COLO829 (cell line): ENCODE measurements around the gene DTNBP1.

Source experiments
- DNase-seq: peaks from one replicate; pipeline ENCODE4 v3.0.0; 2012; ENCODE audit warnings: low spot score

DTNBP1 gene

GRCh38 chr6:15623276-15624116, 39.3 kb downstream of the DTNBP1 start:
- DNase-seq, result peak; percentile 50

- no peak for DNase-seq
Measured at GRCh38 chr6:15622045-15622740, 40.6 kb downstream of the DTNBP1 start.

GRCh38 chr6:15621203-15622044, 41.4 kb downstream of the DTNBP1 start:
- DNase-seq, result no peak

- DNase-seq, result no peak
Measured at GRCh38 chr6:15620611-15621010, 42.2 kb downstream of the DTNBP1 start.

GRCh38 chr6:15619330-15619729, 43.5 kb downstream of the DTNBP1 start:
- DNase-seq, result no peak

GRCh38 chr6:15618685-15619084, 44.1 kb downstream of the DTNBP1 start:
- DNase-seq, result no peak

DNA sequence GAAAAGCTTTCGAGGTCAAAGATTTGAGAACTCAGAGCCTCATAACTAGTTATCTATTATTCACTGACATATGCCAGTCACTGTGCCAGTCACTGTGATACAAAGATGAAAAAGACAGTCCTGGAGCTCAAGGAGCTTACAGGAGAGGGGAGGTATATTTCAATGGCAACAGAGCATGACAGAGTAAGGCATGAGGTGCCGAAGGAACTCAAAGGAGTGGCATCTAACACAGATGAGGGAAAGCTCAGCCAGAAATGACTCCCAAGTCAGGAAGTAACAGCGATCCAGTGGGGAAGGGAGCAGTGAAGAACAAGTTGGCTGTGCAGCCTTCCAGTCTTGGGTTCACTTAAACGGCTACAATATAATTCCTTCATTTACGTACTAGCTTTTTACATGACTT, 46.6 kb downstream of the DTNBP1 start:
- DNase-seq, result no peak

- no peak for DNase-seq
Measured at GRCh38 chr6:15615802-15616201, 47.0 kb downstream of the DTNBP1 start.

- DNase-seq, result no peak
Measured at GRCh38 chr6:15614277-15614676, 48.6 kb downstream of the DTNBP1 start.

- peak; percentile 82 for DNase-seq
Measured at GRCh38 chr6:15608396-15608795, 54.4 kb downstream of the DTNBP1 start.

- DNase-seq, result no peak
Measured at GRCh38 chr6:15607603-15608002, 55.2 kb downstream of the DTNBP1 start.

GRCh38 chr6:15606347-15606746, 56.5 kb downstream of the DTNBP1 start:
- no peak for DNase-seq

DNA sequence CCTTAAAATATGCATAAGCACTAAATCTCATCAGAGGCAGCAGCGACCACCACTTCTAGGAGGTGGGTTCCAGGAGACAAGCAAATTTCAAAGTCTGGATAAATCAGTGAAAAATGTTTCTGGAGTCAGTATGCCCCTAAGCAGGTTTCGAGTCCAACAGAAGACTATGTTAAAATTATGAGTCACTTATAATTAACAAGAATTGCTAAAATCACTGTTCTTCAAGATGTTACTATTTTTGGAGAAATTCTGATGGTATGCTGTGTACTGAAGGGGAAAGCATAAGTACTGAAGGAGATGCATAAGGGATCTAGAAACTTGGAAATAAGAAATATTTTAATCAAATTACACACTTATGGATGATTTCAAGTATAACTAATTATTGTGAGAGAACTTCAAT, 58.0 kb downstream of the DTNBP1 start:
- DNase-seq, result no peak

DNA sequence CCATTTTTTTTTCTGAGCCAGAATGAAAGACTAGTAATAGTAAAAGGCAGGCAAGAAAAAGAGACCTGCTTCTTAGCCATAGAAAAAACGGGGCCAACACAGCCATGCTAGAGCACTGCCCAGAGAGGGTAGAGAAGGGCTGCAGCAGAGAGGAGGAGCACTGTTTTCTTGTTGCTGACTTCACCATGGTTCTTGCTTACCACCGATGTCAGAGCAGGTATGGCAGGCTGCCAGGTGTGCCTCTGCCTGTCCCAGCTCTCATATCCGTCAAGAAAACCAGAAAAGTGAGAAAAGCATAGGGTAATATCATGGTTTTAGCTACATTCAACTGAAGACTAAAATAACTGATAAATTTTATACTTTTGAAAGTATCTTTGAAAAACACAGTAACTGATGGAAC, 60.7 kb downstream of the DTNBP1 start:
- DNase-seq, result no peak

- DNase-seq, result peak; percentile 83
Measured at GRCh38 chr6:15598273-15598798, 64.5 kb downstream of the DTNBP1 start.

DNA sequence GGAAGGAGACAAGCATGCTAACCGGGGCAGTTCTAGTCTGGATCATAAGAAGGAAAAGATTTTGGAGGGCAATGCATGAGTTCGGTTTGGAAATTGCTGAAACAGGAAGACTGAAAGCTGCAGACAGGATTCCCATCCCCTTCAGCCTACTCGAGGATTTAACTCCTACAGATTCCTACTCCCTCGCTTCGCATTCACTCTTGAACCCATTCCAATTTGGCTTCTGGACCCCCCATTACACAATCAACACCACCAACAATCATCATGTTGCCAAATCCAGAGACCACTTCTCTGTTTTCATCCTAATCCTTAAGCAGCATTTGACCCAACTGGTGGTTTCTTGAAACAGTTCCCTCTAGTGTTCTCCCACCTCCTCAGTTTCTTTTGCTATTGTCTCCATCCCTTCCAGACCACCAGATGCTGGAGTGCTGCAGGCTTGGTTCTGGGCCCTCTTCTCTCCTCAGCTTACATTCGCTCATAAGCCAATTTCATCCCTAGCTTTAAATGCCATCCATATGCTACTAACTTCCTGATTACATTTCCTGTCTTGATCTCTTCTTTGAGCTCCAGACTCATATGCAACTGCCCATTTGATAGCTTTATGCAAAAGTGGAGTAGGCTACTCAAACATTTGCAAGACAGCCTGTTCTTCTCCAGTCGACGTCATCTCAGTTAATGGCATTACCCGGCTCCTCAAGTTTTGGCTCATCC, 66.5 kb downstream of the DTNBP1 start:
- no peak for DNase-seq

- DNase-seq, result no peak
Measured at GRCh38 chr6:15595461-15596173, 67.2 kb downstream of the DTNBP1 start.

- DNase-seq, result no peak
Measured at GRCh38 chr6:15594512-15595259, 68.1 kb downstream of the DTNBP1 start.

- DNase-seq, result no peak
Measured at GRCh38 chr6:15593798-15594197, 69.0 kb downstream of the DTNBP1 start.

DNA sequence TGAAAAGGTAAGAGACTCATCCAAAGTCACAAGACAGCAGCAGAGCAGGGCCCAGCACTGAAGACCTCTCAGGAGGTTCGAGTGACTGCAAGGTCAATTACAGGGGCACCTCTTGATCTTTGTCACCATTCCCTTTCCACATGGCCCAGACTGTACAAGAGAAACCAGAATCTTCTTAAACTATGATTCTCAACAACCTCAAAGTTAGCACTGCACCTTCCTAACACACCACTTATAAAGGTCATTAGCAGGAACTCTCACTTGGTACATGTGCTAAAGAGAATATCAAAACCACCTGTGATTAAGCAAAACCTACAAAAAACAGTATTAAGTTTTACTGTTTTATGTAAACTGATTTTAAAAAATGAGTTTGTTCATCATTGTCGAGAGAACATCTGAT, 70.2 kb downstream of the DTNBP1 start:
- DNase-seq, result no peak
